Measurements from ENCODE around the gene G3BP1.
"Not testable (repeated sequence)": the region's sequence is repeated elsewhere in the genome, so short reads cannot be mapped to it uniquely, and the experiment has no call there.

G3BP1 gene

GRCh38 chr5:151800532-151800931 is 28.8 kb downstream of the G3BP1 start:
- DNase-seq = no peak

- DNase-seq = no peak
Measured at GRCh38 chr5:151805414-151806223, 33.9 kb downstream of the G3BP1 start.

- DNase-seq = no peak
Measured at GRCh38 chr5:151808451-151809169, 36.9 kb downstream of the G3BP1 start.

- DNase-seq = no peak
Measured at GRCh38 chr5:151810449-151810848, 38.7 kb downstream of the G3BP1 start.

DNA sequence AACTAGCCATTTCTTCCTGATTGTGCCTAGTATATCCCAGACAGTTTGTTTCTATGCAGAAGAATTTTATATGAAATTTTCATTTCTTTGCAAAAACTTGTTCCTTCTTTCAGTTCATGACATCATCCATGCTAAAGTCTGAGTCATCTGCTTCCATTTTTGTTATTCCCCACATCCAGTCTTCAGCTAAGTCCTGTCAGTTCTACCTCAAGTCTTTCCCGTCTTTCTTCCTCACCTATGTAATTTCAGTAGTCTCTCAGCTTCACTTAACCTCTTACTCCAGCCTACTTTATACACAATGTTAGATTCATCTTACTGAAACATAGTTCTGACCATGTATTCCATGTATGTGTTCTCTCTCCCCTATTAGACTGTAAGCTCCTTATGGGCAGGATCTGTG is 39.1 kb downstream of the G3BP1 start:
- no peak for DNase-seq

DNA sequence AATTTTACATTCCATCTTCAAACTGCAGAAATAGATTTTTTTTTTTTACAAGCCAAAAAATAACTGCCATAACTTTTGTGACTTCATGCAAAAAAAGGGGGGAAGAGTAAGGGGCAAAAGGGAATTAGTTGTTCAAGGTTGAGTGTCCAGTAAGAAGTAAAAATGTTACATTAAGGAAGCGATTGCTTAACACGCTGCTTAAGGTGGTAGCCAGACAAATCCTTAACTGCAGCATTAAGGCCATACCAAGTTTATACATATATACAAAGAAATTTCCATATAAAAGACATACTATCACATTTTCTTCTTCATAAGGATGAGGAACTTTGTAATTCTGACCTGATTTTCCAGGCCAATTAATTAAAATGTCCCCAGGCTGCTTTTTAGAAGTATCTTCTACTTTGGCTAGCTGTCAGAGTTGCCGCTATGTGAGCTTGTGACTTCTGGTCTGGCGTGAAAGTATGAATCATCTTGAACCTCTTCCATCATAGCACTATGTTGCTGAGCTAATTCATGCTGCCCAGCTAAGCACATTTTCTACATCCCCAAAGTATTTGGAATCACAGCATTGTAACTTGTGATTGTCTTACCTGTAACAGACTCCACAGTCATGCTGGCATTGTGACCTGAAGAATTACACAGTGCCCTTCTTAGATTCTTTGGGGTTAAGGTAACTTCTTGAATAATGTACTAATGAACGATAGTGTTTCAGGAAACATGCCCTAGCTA is 40.0 kb downstream of the G3BP1 start:
- DNase-seq = no peak

DNA sequence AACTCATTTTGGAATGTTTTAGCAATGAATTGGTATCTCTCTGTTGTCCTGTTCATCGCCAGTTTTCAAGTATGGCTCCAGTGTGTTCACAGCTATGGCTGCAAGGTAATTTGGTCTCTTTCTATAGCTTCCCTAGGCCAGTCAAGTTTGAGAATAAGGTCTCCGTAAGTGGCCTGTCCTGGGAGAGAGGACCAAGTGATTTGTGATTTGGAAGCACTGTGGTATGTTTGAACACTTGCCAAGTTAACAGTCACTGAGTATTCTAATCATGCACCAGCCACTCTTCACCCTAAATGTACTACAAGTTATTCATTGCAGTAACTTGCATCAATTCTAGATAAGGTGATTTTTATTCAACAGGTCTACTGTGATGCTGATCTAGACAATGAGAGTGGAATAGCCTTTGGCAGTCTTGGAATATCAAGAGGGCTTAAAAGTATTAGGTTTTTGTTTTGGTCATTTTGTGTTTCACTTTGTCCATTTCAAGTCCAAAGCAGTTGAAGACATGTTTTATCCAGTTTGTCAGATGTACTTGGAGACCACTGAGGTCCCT is 41.1 kb downstream of the G3BP1 start:
- DNase-seq = no peak

GRCh38 chr5:151815051-151815450 is 43.3 kb downstream of the G3BP1 start:
- DNase-seq = no peak

DNA sequence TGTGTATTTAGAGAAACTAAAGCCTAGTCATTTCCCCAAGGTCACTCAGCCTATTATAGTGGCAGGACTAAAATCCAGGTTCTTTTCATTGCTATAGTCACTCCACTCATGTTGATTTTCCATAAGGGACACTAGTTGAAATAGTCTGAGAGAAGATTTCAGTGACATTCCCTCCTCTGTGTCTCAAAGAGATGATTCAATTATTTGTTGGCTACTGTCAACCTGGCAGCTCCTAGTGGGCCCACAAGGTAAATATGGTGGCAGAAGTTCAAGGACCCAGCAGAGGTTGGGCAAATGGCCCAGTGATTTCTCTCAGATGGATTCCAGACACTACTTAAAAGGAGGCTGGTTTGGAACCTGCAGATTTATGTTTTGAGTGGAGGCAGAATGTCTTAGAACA is 48.1 kb downstream of the G3BP1 start:
- DNase-seq = no peak

DNA sequence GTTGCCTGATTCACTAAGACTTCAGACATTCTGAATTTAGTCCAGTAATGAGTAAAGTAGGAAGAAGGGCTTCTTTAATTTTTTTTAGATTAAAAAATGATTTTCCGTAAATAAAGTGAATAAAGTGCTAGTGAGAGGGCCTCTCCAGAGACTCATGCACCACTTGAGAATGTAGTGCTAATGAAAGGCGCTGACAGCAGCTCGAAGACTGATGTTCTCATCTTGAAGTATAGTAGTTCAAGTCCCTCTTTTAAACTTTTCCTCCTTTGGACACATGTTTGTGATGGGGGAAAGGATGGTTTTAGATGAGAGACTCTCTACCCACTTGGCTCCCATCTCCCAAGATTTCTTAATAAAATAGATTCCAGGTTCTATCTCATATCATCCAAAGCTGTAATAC is 48.5 kb downstream of the G3BP1 start:
- DNase-seq = no peak

DNA sequence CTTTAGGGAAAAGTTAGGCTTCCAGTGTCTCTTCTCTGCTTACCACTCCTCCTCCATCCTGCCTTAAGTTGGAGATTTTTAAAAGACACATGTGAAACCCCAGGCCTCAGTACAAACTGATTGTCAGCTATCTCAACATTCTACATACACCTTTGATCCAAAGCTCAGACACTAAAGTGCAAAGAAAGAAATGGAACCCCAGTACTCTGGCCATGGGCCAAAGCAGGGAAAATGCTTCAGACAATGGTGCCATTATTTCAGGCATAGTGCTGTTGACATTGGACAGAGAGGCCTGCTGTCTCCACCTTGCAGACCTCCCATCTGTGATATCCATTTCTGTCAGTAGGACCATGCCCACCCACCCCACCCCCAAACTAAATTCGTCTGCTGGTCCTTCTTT is 49.1 kb downstream of the G3BP1 start:
- no peak for DNase-seq

- DNase-seq = no peak
Measured at GRCh38 chr5:151822141-151822540, 50.4 kb downstream of the G3BP1 start.

- DNase-seq = peak; percentile 19
Measured at GRCh38 chr5:151825445-151825844, 53.7 kb downstream of the G3BP1 start.

DNA sequence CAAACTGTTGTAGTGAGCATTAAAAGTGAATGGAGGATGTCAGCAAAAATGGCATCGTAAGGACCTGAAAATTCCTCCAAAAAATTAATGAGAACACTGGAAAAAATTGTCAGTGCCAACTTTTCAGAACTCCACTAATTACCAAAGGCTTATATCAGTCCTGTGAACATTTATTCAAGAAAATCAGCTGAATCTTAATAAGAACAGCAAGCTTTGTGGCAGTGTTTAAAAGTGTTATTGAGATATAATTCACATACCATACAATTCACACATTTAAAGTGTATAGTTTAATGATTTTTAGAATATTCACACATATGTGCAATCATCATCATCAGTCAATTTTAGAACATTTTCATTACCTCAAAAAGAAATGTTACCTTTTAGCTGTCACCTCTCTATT is 57.6 kb downstream of the G3BP1 start:
- DNase-seq = no peak

DNA sequence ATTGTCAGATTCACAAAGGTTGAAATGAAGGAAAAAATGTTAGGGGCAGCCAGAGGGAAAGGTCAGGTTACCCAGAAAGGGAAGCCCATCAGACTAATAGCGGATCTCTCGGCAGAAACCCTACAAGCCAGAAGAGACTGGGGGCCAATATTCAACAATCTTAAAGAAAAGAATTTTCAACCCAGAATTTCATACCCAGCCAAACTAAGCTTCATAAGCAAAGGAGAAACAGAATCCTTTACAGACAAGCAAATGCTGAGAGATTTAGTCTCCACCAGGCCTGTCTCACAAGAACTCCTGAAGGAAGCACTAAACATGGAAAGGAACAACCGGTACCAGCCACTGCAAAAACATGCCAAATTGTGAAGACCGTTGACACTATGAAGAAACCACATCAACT is 61.1 kb downstream of the G3BP1 start:
- DNase-seq = not testable (repeated sequence)

DNA sequence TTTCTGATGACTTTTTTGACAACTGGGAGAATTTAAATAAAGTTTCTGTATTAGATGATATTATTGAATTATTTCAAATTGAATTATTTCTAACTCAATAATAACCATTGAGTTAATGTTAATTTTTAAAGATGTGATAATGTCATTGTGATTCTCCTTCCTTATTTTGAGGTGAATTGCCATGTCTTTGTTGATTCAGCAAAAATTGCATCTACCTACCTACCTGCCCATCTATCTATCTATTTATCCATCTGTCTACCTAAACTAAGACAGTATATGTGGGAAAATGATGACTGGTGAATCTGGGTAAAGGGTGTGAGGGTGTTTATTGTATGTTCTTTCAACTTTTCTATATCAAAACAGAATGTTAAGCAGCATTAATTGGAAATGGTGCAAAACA is 75.0 kb downstream of the G3BP1 start:
- DNase-seq = no peak

DNA sequence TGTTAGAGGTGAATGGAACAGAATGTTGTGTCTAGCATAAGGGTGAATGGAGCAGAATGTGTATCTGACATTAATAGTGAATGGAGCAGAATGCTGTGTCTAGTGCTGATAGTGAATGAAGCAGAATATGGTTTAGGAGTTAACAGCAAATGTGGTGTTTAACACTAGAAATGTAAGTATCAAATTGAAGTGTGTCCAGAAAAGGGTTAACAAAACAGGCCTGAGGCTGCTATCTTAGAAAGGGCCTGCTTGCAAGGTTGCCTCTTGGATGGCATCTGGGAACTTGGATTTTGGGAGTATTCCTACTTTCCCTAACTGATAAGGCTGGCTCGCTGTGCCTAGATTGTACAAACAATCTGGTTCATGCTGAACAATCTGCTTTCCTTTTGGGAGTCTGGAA is 76.1 kb downstream of the G3BP1 start:
- DNase-seq = no peak

- no peak for DNase-seq
Measured at GRCh38 chr5:151855701-151856100, 83.9 kb downstream of the G3BP1 start.

- no peak for DNase-seq
Measured at GRCh38 chr5:151856861-151857260, 85.1 kb downstream of the G3BP1 start.

DNA sequence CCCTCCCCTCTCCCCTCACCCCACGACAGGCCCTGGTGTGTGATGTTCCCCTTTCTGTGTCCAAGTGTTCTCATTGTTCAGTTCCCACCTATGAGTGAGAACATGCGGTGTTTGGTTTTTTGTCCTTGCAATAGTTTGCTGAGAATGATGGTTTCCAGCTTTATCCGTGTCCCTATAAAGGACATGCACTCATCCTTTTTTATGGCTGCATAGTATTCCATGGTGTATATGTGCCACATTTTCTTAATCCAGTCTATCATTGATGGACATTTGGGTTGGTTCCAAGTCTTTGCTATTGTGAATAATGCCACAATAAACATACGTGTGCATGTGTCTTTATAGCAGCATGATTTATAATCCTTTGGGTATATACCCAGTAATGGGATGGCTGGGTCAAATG is 89.1 kb downstream of the G3BP1 start:
- DNase-seq = not testable (repeated sequence)
